Activated CD8-positive, alpha-beta T cell treated with anti-CD3 and anti-CD28 coated beads, Interleukin-2, amount 10 ng/mL, durations not matched to agents 7 days and 5 days (primary cell): ENCODE data around the gene DRAM2. TPM values are rescaled to one million over a fixed set of nuclear protein-coding genes. Genes with fewer than 3 reads are reported as not detected.

Source experiments
- ATAC-seq: fragments of 150-1000 bp; cut with Tn5 transposase; one replicate; pipeline ENCODE4 v1.10.0; 2021; ENCODE audit warnings: moderate library complexity
- CTCF ChIA-PET: fragments of 350-600 bp; sonication (Branson Sonifier 250); formaldehyde crosslinking; loops from one replicate; lab custom pipeline; 2021; ENCODE audit warnings: antibody characterized with exemption; lab: Charles Lee
- POLR2A ChIA-PET: fragments of 350-600 bp; sonication (Branson Sonifier 250); formaldehyde crosslinking; loops from one replicate; lab custom pipeline; 2021; ENCODE audit warnings: antibody characterized with exemption; lab: Charles Lee
- DNase-seq: peaks from one replicate; pipeline ENCODE4 v3.0.0-alpha.2; 2020
- H3K27ac Mint-ChIP-seq: one replicate; pipeline ENCODE4 v1.8.0; 2021; ENCODE audit warnings: mild to moderate bottlenecking, mixed read lengths
- H3K27me3 Mint-ChIP-seq: one replicate; pipeline ENCODE4 v1.8.0; 2021; ENCODE audit warnings: low read depth, mixed read lengths
- H3K36me3 Mint-ChIP-seq: one replicate; pipeline ENCODE4 v1.8.0; 2021; ENCODE audit warnings: low read depth, mixed read lengths
- H3K4me1 Mint-ChIP-seq: one replicate; pipeline ENCODE4 v1.8.0; 2021; ENCODE audit warnings: low read depth, mixed read lengths
- H3K4me3 Mint-ChIP-seq: one replicate; pipeline ENCODE4 v1.8.0; 2021; ENCODE audit warnings: mild to moderate bottlenecking, mixed read lengths
- H3K9me3 Mint-ChIP-seq: one replicate; pipeline ENCODE4 v1.8.0; 2022; ENCODE audit warnings: mixed read lengths; ENCODE audit not compliant: insufficient read depth
- total RNA-seq, 2 experiments: library from RNA; stranded (reverse); gene quantifications; one replicate each; pipeline ENCODE4 v1.2.3, GENCODE V29; 2021

The DRAM2 gene
- total RNA-seq, result 10 to 100 TPM; 27.5 to 29.3 TPM

- Mint-ChIP-seq H3K4me1 (peaks cover 45% of the 10 kb centered on the region), H3K9me3 (no peaks in the 10 kb centered on the region), H3K27ac (peak within 1 kb of the TSS; percentile 95), H3K36me3 (peaks cover 38% of the 10 kb centered on the region), H3K4me3 (peak within 1 kb of the TSS; percentile 97), H3K27me3 (no peaks in the 10 kb centered on the region)
- ATAC-seq (peak; percentile 82), DNase-seq (peak; percentile 97)
- ChIA-PET CTCF (interaction anchor here (1.1 to 1.5 kb wide), 5 partner anchors 10 to 109 kb away, joined by 3 to 5 read pairs (median 4); no protein-coding TSS in a partner anchor), POLR2A (interaction anchor here (0.6 to 2.8 kb wide), 22 partner anchors 9 to 599 kb away, joined by 3 to 18 read pairs (median 4); partner anchors contain the start of genes DENND2D and INKA2)
Measured at GRCh38 chr1:111139956-111140679, at the start of gene DRAM2, which contains the start of gene CEPT1. Gene DRAM2, minus strand, starts transcription at chr1:111140093. Its CDS starts 8,539 bp downstream, at chr1:111131554. Gene CEPT1, plus strand, starts transcription at chr1:111140223. Its CDS starts 7,492 bp downstream, at chr1:111147715.

GRCh38 chr1:111184663-111185062, 44.8 kb upstream of the DRAM2 start:
- POLR2A ChIA-PET, result interaction anchor here (1.4 kb wide), 2 partner anchors 14 to 17 kb away, joined by 4 to 5 read pairs; no protein-coding TSS in a partner anchor
- CTCF ChIA-PET, result no interaction called here
- Mint-ChIP-seq H3K27ac (no peak overlapping the region), H3K36me3 (peaks cover 85% of the 10 kb centered on the region), H3K4me1 (peaks cover 47% of the 10 kb centered on the region), H3K4me3 (no peak overlapping the region), H3K27me3 (no peaks in the 10 kb centered on the region), H3K9me3 (no peaks in the 10 kb centered on the region)
- ATAC-seq (no peak), DNase-seq (no peak)

- no peaks in the 10 kb centered on the region for H3K9me3 Mint-ChIP-seq
- peak overlapping the region; percentile 56 for H3K27ac Mint-ChIP-seq
- peaks cover 83% of the 10 kb centered on the region for H3K36me3 Mint-ChIP-seq
- no peak for DNase-seq
- peaks cover 35% of the 10 kb centered on the region for H3K4me1 Mint-ChIP-seq
- CTCF ChIA-PET, result interaction anchor here (0.6 to 2.6 kb wide), 10 partner anchors 8 to 217 kb away, joined by 3 to 13 read pairs (median 4); partner anchors contain the start of gene DENND2D
- no peaks in the 10 kb centered on the region for H3K27me3 Mint-ChIP-seq
- POLR2A ChIA-PET, result interaction anchor here (0.8 to 2.1 kb wide), 7 partner anchors 9 to 46 kb away, joined by 3 to 13 read pairs (median 5); partner anchors contain the start of genes CEPT1 and DRAM2
- H3K4me3 Mint-ChIP-seq, result no peak overlapping the region
- ATAC-seq, result no peak
Measured at GRCh38 chr1:111183308-111184069, 43.6 kb upstream of the DRAM2 start.

- no peaks in the 10 kb centered on the region for H3K9me3 Mint-ChIP-seq
Measured at GRCh38 chr1:111182052-111182451, 42.2 kb upstream of the DRAM2 start.

GRCh38 chr1:111179968-111180533, 40.2 kb upstream of the DRAM2 start:
- peaks cover 75% of the 10 kb centered on the region for H3K36me3 Mint-ChIP-seq
- no peaks in the 10 kb centered on the region for H3K9me3 Mint-ChIP-seq
- H3K4me3 Mint-ChIP-seq, result no peak overlapping the region
- no peak overlapping the region for H3K27ac Mint-ChIP-seq
- H3K27me3 Mint-ChIP-seq, result no peaks in the 10 kb centered on the region
- CTCF ChIA-PET, result interaction anchor here (0.9 to 1.5 kb wide), 3 partner anchors 14 to 220 kb away, joined by 3 to 4 read pairs (median 3); no protein-coding TSS in a partner anchor
- DNase-seq (no peak), ATAC-seq (no peak)
- H3K4me1 Mint-ChIP-seq, result peaks cover 4% of the 10 kb centered on the region
- POLR2A ChIA-PET, result interaction anchor here (2.7 kb wide), 1 partner anchor 19 kb away, joined by 8 read pairs; no protein-coding TSS in a partner anchor

More at GRCh38 chr1:111182052-111182451, 42.2 kb upstream of the DRAM2 start:
- peaks cover 78% of the 10 kb centered on the region for H3K36me3 Mint-ChIP-seq
- ChIA-PET POLR2A (interaction anchor here (0.6 to 2.7 kb wide), 4 partner anchors 10 to 280 kb away, joined by 4 to 13 read pairs (median 6); no protein-coding TSS in a partner anchor), CTCF (interaction anchor here (1.3 to 2.6 kb wide), 8 partner anchors 9 to 218 kb away, joined by 3 to 13 read pairs (median 8); partner anchors contain the start of gene DENND2D)
- ATAC-seq, result no peak
- H3K27me3 Mint-ChIP-seq, result no peaks in the 10 kb centered on the region
- DNase-seq, result no peak
- no peak overlapping the region for H3K4me3 Mint-ChIP-seq
- H3K4me1 Mint-ChIP-seq, result peaks cover 21% of the 10 kb centered on the region
- no peak overlapping the region for H3K27ac Mint-ChIP-seq

GRCh38 chr1:111176678-111177077, 36.8 kb upstream of the DRAM2 start:
- ATAC-seq, result no peak
- Mint-ChIP-seq H3K27me3 (no peaks in the 10 kb centered on the region), H3K4me3 (no peak overlapping the region), H3K36me3 (peaks cover 71% of the 10 kb centered on the region), H3K27ac (no peak overlapping the region), H3K4me1 (peaks cover 1% of the 10 kb centered on the region), H3K9me3 (no peaks in the 10 kb centered on the region)
- POLR2A ChIA-PET, result no interaction called here
- CTCF ChIA-PET, result no interaction called here
- no peak for DNase-seq

- no peak overlapping the region for H3K27ac Mint-ChIP-seq
- no peaks in the 10 kb centered on the region for H3K9me3 Mint-ChIP-seq
- H3K4me3 Mint-ChIP-seq, result no peak overlapping the region
- no peak for ATAC-seq
- DNase-seq, result no peak
- H3K4me1 Mint-ChIP-seq, result peaks cover 1% of the 10 kb centered on the region
- H3K36me3 Mint-ChIP-seq, result peaks cover 66% of the 10 kb centered on the region
- POLR2A ChIA-PET, result no interaction called here
- H3K27me3 Mint-ChIP-seq, result no peaks in the 10 kb centered on the region
- CTCF ChIA-PET, result interaction anchor here (1.5 kb wide), 1 partner anchor 17 kb away, joined by 3 read pairs; no protein-coding TSS in a partner anchor
Measured at GRCh38 chr1:111175349-111175748, 35.5 kb upstream of the DRAM2 start.

GRCh38 chr1:111174070-111174469, 34.2 kb upstream of the DRAM2 start:
- ChIA-PET POLR2A (interaction anchor here (1.0 kb wide), 1 partner anchor 34 kb away, joined by 3 read pairs; the partner anchor contains the start of genes CEPT1 and DRAM2), CTCF (interaction anchor here (1.5 kb wide), 1 partner anchor 18 kb away, joined by 3 read pairs; no protein-coding TSS in a partner anchor)
- ATAC-seq, result no peak
- DNase-seq, result no peak
- Mint-ChIP-seq H3K9me3 (no peaks in the 10 kb centered on the region), H3K36me3 (peaks cover 62% of the 10 kb centered on the region), H3K4me1 (peaks cover 1% of the 10 kb centered on the region), H3K4me3 (no peak overlapping the region), H3K27me3 (no peaks in the 10 kb centered on the region), H3K27ac (no peak overlapping the region)

- CTCF ChIA-PET, result no interaction called here
- Mint-ChIP-seq H3K4me3 (no peak overlapping the region), H3K27ac (no peak overlapping the region), H3K9me3 (no peaks in the 10 kb centered on the region), H3K4me1 (peaks cover 1% of the 10 kb centered on the region), H3K27me3 (no peaks in the 10 kb centered on the region), H3K36me3 (peaks cover 62% of the 10 kb centered on the region)
- DNase-seq (no peak), ATAC-seq (no peak)
- POLR2A ChIA-PET, result interaction anchor here (0.6 kb wide), 1 partner anchor 8 kb away, joined by 3 read pairs; no protein-coding TSS in a partner anchor
Measured at GRCh38 chr1:111172463-111172862, 32.6 kb upstream of the DRAM2 start.

- H3K36me3 Mint-ChIP-seq, result peaks cover 41% of the 10 kb centered on the region
- H3K4me3 Mint-ChIP-seq, result no peak overlapping the region
- POLR2A ChIA-PET, result interaction anchor here (0.6 kb wide), 1 partner anchor 9 kb away, joined by 3 read pairs; no protein-coding TSS in a partner anchor
- no peak overlapping the region for H3K27ac Mint-ChIP-seq
- no peaks in the 10 kb centered on the region for H3K9me3 Mint-ChIP-seq
- H3K27me3 Mint-ChIP-seq, result no peaks in the 10 kb centered on the region
- DNase-seq (no peak), ATAC-seq (no peak)
- CTCF ChIA-PET, result interaction anchor here (1.1 kb wide), 1 partner anchor 11 kb away, joined by 3 read pairs; no protein-coding TSS in a partner anchor
- no peaks in the 10 kb centered on the region for H3K4me1 Mint-ChIP-seq
Measured at GRCh38 chr1:111164151-111164550, 24.3 kb upstream of the DRAM2 start.
